Mucosa of stomach (tissue), 1 donor: ENCODE results near the gene CNTNAP2.

Experiments
- H3K27me3 ChIP-seq: one replicate; pipeline ENCODE4 v1.7.0; 2013; ENCODE audit warnings: mild to moderate bottlenecking, low read length; ENCODE audit not compliant: control insufficient read depth, insufficient read depth
- H3K36me3 ChIP-seq: one replicate; pipeline ENCODE4 v1.7.0; 2013; ENCODE audit warnings: low read length; ENCODE audit not compliant: control insufficient read depth, insufficient read depth
- H3K4me1 ChIP-seq: one replicate; pipeline ENCODE4 v1.7.0; 2013; ENCODE audit warnings: mild to moderate bottlenecking, low read length; ENCODE audit not compliant: control insufficient read depth, insufficient read depth
- H3K4me3 ChIP-seq: one replicate; pipeline ENCODE4 v1.7.0; 2013; ENCODE audit warnings: low read length
- H3K9ac ChIP-seq: one replicate; pipeline ENCODE4 v1.7.0; 2013; ENCODE audit warnings: mild to moderate bottlenecking, low read length, moderate library complexity
- H3K9me3 ChIP-seq: one replicate; pipeline ENCODE4 v1.7.0; 2013; ENCODE audit warnings: mild to moderate bottlenecking, low read length, moderate library complexity; ENCODE audit not compliant: control insufficient read depth
- donor health status: Pancreatic carcinoma.

Gene CNTNAP2

GRCh38 chr7:147971606-147972110 lies 1855.1 kb downstream of the CNTNAP2 start:
- H3K36me3 ChIP-seq, result no peaks in the 10 kb centered on the region
- H3K27me3 ChIP-seq, result no peaks in the 10 kb centered on the region
- H3K4me3 ChIP-seq, result no peak overlapping the region
- H3K9ac ChIP-seq, result no peak overlapping the region
- no peaks in the 10 kb centered on the region for H3K9me3 ChIP-seq
- H3K4me1 ChIP-seq, result no peaks in the 10 kb centered on the region

DNA sequence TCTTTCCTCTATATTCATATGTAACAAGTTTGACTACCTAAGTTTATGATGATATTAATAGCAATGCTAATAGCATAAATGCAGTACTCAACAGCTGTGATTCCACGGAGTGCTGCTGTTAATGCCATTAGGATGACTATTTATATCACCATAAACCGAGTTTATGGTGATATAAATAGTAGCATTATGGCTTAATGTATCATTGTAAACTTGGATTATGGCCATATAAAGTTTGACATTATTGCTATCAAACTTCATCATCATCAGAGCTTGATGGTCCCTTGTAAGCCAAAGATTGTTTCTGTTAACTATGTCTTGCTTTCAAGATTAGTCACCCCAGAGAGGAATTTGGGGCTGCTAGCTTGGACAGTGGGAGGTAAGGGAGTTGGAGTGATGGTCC lies 1861.6 kb downstream of the CNTNAP2 start:
- no peak overlapping the region for H3K4me3 ChIP-seq
- no peaks in the 10 kb centered on the region for H3K4me1 ChIP-seq
- no peaks in the 10 kb centered on the region for H3K9me3 ChIP-seq
- no peak overlapping the region for H3K9ac ChIP-seq
- H3K36me3 ChIP-seq, result no peaks in the 10 kb centered on the region
- H3K27me3 ChIP-seq, result no peaks in the 10 kb centered on the region

- Histone ChIP-seq H3K9ac (no peak overlapping the region), H3K4me1 (no peaks in the 10 kb centered on the region), H3K27me3 (no peaks in the 10 kb centered on the region), H3K4me3 (no peak overlapping the region), H3K36me3 (no peaks in the 10 kb centered on the region), H3K9me3 (no peaks in the 10 kb centered on the region)
Observed at GRCh38 chr7:147978651-147979050, 1862.0 kb downstream of the CNTNAP2 start.

GRCh38 chr7:147980826-147981813 lies 1864.5 kb downstream of the CNTNAP2 start:
- Histone ChIP-seq H3K9me3 (no peaks in the 10 kb centered on the region), H3K36me3 (no peaks in the 10 kb centered on the region), H3K27me3 (no peaks in the 10 kb centered on the region), H3K4me1 (peaks cover 6% of the 10 kb centered on the region), H3K9ac (no peak overlapping the region), H3K4me3 (no peak overlapping the region)

GRCh38 chr7:147982307-147982706 lies 1865.7 kb downstream of the CNTNAP2 start:
- Histone ChIP-seq H3K36me3 (no peaks in the 10 kb centered on the region), H3K9me3 (no peaks in the 10 kb centered on the region), H3K4me1 (peaks cover 6% of the 10 kb centered on the region), H3K9ac (no peak overlapping the region), H3K4me3 (no peak overlapping the region), H3K27me3 (no peaks in the 10 kb centered on the region)

- Histone ChIP-seq H3K4me1 (peaks cover 6% of the 10 kb centered on the region), H3K36me3 (no peaks in the 10 kb centered on the region), H3K4me3 (no peak overlapping the region), H3K27me3 (no peaks in the 10 kb centered on the region), H3K9ac (no peak overlapping the region), H3K9me3 (no peaks in the 10 kb centered on the region)
Observed at GRCh38 chr7:147984265-147984664, 1867.7 kb downstream of the CNTNAP2 start.

DNA sequence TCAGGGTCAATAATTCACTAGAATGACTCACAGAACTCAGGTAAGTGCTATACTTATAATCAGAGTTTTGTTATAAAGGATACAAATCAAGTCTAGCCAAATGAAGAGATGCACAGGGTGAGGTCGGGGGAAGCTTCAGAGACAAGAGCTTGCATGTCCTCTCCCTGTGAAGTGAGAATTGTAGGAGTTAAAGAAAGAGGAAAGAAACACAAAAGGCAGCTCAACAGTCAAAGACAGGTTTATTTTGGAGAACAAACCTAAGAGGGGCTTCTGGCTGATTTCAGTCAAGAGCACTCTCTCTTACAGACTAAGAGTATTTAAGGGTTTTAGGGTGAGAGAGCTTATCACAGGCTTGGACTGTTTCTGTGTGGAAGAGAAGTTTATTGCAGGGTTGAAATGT lies 1873.5 kb downstream of the CNTNAP2 start:
- Histone ChIP-seq H3K9ac (no peak overlapping the region), H3K4me1 (peaks cover 9% of the 10 kb centered on the region), H3K36me3 (no peaks in the 10 kb centered on the region), H3K9me3 (no peaks in the 10 kb centered on the region), H3K27me3 (no peaks in the 10 kb centered on the region), H3K4me3 (no peak overlapping the region)

- H3K9ac ChIP-seq, result no peak overlapping the region
- H3K36me3 ChIP-seq, result no peaks in the 10 kb centered on the region
- no peak overlapping the region for H3K4me3 ChIP-seq
- peaks cover 5% of the 10 kb centered on the region for H3K4me1 ChIP-seq
- H3K9me3 ChIP-seq, result no peaks in the 10 kb centered on the region
- H3K27me3 ChIP-seq, result no peaks in the 10 kb centered on the region
Observed at GRCh38 chr7:147990942-147991341, 1874.3 kb downstream of the CNTNAP2 start.

- Histone ChIP-seq H3K27me3 (no peaks in the 10 kb centered on the region), H3K4me3 (no peak overlapping the region), H3K36me3 (no peaks in the 10 kb centered on the region), H3K9me3 (no peaks in the 10 kb centered on the region), H3K9ac (no peak overlapping the region), H3K4me1 (peaks cover 4% of the 10 kb centered on the region)
Observed at GRCh38 chr7:147992698-147993097, 1876.1 kb downstream of the CNTNAP2 start.

- H3K4me3 ChIP-seq, result no peak overlapping the region
- no peaks in the 10 kb centered on the region for H3K27me3 ChIP-seq
- no peaks in the 10 kb centered on the region for H3K9me3 ChIP-seq
- no peaks in the 10 kb centered on the region for H3K36me3 ChIP-seq
- no peaks in the 10 kb centered on the region for H3K4me1 ChIP-seq
- H3K9ac ChIP-seq, result no peak overlapping the region
Observed at GRCh38 chr7:147997636-147998035, 1881.0 kb downstream of the CNTNAP2 start.

- H3K4me1 ChIP-seq, result no peaks in the 10 kb centered on the region
- H3K9me3 ChIP-seq, result no peaks in the 10 kb centered on the region
- H3K36me3 ChIP-seq, result no peaks in the 10 kb centered on the region
- H3K4me3 ChIP-seq, result no peak overlapping the region
- no peaks in the 10 kb centered on the region for H3K27me3 ChIP-seq
- H3K9ac ChIP-seq, result no peak overlapping the region
Observed at GRCh38 chr7:147999962-148000361, 1883.4 kb downstream of the CNTNAP2 start.

DNA sequence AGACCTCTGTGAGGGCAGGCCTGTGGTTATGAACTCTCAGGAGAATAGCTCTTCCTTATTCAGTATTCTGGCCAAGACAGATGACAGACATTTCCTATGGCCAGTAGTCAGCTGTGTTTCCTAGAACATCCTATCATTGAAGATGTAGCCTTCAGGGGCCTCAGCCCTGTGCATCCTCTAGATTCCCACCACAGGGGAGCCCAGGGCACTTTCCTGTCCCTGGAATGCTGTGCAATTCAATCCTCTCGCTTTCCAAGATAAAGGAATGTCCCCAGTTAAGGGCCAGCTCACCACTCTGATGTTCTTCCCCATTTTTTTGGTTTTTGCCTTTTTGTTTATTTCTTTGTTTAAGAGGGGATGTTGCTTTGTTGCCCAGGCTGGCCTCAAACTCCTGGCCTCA lies 1895.2 kb downstream of the CNTNAP2 start:
- Histone ChIP-seq H3K27me3 (no peaks in the 10 kb centered on the region), H3K9ac (no peak overlapping the region), H3K4me3 (no peak overlapping the region), H3K36me3 (no peaks in the 10 kb centered on the region), H3K4me1 (no peaks in the 10 kb centered on the region), H3K9me3 (no peaks in the 10 kb centered on the region)
